H9 (cell line): ENCODE results near the gene LRP1B. TPM values are rescaled to one million over a fixed set of nuclear protein-coding genes. Genes with fewer than 3 reads are reported as not detected.

Experiments
- DNase-seq: peaks from one replicate; pipeline ENCODE4 v3.0.0-alpha.2; 2017
- H2AFZ ChIP-seq: one replicate; pipeline ENCODE4 v1.6.1; 2013; ENCODE audit warnings: mild to moderate bottlenecking, low read length, control low read depth, moderate library complexity
- H2AK5ac ChIP-seq: 2 replicates; pipeline ENCODE4 v1.6.1; 2013; ENCODE audit warnings: low read length, control low read depth, mixed read lengths; ENCODE audit not compliant: insufficient read length
- H2BK120ac ChIP-seq: one replicate; pipeline ENCODE4 v1.6.1; 2013; ENCODE audit warnings: low read depth, mild to moderate bottlenecking, low read length, control low read depth, inconsistent platforms; ENCODE audit not compliant: poor library complexity, severe bottlenecking
- H2BK12ac ChIP-seq: 2 replicates; pipeline ENCODE4 v1.6.1; 2013; ENCODE audit warnings: low read length, control low read depth, mixed read lengths, low read depth; ENCODE audit not compliant: insufficient read length
- H2BK15ac ChIP-seq: 2 replicates; pipeline ENCODE4 v1.6.1; 2013; ENCODE audit warnings: low read depth, low read length, control low read depth
- H2BK20ac ChIP-seq: one replicate; pipeline ENCODE4 v1.6.1; 2013; ENCODE audit warnings: low read depth, mild to moderate bottlenecking, low read length, control low read depth, inconsistent platforms; ENCODE audit not compliant: poor library complexity, severe bottlenecking
- H2BK5ac ChIP-seq: 2 replicates; pipeline ENCODE4 v1.6.1; 2013; ENCODE audit warnings: low read length, control low read depth, mixed read lengths; ENCODE audit not compliant: insufficient read length
- H3K14ac ChIP-seq: 2 replicates; pipeline ENCODE4 v1.6.1; 2013; ENCODE audit warnings: low read length, control low read depth; ENCODE audit not compliant: insufficient read depth
- H3K18ac ChIP-seq: 2 replicates; pipeline ENCODE4 v1.6.1; 2013; ENCODE audit warnings: low read depth, mild to moderate bottlenecking, mixed read lengths, low read length, control low read depth; ENCODE audit not compliant: insufficient read length
- H3K23ac ChIP-seq: 2 replicates; pipeline ENCODE4 v1.6.1; 2013; ENCODE audit warnings: low read length, control low read depth, mixed read lengths, low read depth; ENCODE audit not compliant: insufficient read length
- H3K23me2 ChIP-seq: 2 replicates; pipeline ENCODE4 v1.6.1; 2013; ENCODE audit warnings: low read depth, mild to moderate bottlenecking, mixed read lengths, low read length, control low read depth; ENCODE audit not compliant: insufficient read length, poor library complexity, severe bottlenecking
- H3K27ac ChIP-seq: 2 replicates; pipeline ENCODE4 v1.5.1; 2013; ENCODE audit warnings: low read length, control low read depth, mixed read lengths, low read depth; ENCODE audit not compliant: insufficient read length
- H3K27me3 ChIP-seq: 2 replicates; pipeline ENCODE4 v1.6.1; 2013; ENCODE audit warnings: low read length, control low read depth, inconsistent platforms; ENCODE audit not compliant: insufficient read depth
- H3K4ac ChIP-seq: 2 replicates; pipeline ENCODE4 v1.6.1; 2013; ENCODE audit warnings: low read depth, mild to moderate bottlenecking, control low read depth, inconsistent platforms, low read length, moderate library complexity
- H3K4me1 ChIP-seq: 2 replicates; pipeline ENCODE4 v1.6.1; 2013; ENCODE audit warnings: low read length, control low read depth, inconsistent platforms; ENCODE audit not compliant: insufficient read depth
- H3K4me2 ChIP-seq: 2 replicates; pipeline ENCODE4 v1.6.1; 2013; ENCODE audit warnings: low read length, control low read depth, mixed read lengths; ENCODE audit not compliant: insufficient read length, insufficient read depth
- H3K56ac ChIP-seq: 2 replicates; pipeline ENCODE4 v1.6.1; 2013; ENCODE audit warnings: low read depth, mild to moderate bottlenecking, mixed read lengths, low read length, control low read depth; ENCODE audit not compliant: insufficient read length
- H3K79me1 ChIP-seq: 2 replicates; pipeline ENCODE4 v1.6.1; 2013; ENCODE audit warnings: low read depth, mild to moderate bottlenecking, moderate library complexity, low read length, control low read depth, inconsistent platforms; ENCODE audit not compliant: insufficient read depth, poor library complexity, severe bottlenecking
- H3K79me2 ChIP-seq: 2 replicates; pipeline ENCODE4 v1.6.1; 2013; ENCODE audit warnings: low read length, control low read depth, inconsistent platforms; ENCODE audit not compliant: insufficient read depth
- H3K9ac ChIP-seq: 2 replicates; pipeline ENCODE4 v1.6.1; 2013; ENCODE audit warnings: low read length, control low read depth, mixed read lengths; ENCODE audit not compliant: insufficient read length; ENCODE audit errors: extremely low read depth
- H3K9me3 ChIP-seq: one replicate; pipeline ENCODE4 v1.6.1; 2013; ENCODE audit warnings: low read depth, low read length, inconsistent platforms; ENCODE audit not compliant: control insufficient read depth
- H3T11ph ChIP-seq: one replicate; pipeline ENCODE4 v1.6.1; 2013; ENCODE audit warnings: mild to moderate bottlenecking, low read length, control low read depth, inconsistent platforms
- H4K20me1 ChIP-seq: one replicate; pipeline ENCODE4 v1.6.1; 2013; ENCODE audit not compliant: control insufficient read depth, insufficient read length, insufficient read depth
- H4K5ac ChIP-seq: 2 replicates; pipeline ENCODE4 v1.6.1; 2013; ENCODE audit warnings: low read depth, mild to moderate bottlenecking, mixed read lengths, low read length, control low read depth; ENCODE audit not compliant: insufficient read length
- H4K8ac ChIP-seq: replicated peaks from 2 replicates; pipeline ENCODE4 v1.6.1; 2013; ENCODE audit warnings: low read length, control low read depth, mixed read lengths, low read depth; ENCODE audit not compliant: insufficient read length
- H4K91ac ChIP-seq: 2 replicates; pipeline ENCODE4 v1.6.1; 2013; ENCODE audit warnings: low read depth, mild to moderate bottlenecking, moderate library complexity, mixed read lengths, low read length, control low read depth; ENCODE audit not compliant: insufficient read length
- H3K27ac Mint-ChIP-seq, 3 experiments: 2 replicates in 2 of 3; 3 replicates in 1 of 3; pipeline ENCODE4 v1.8.0; 2020 to 2021; ENCODE audit warnings: mixed read lengths in 3 of 3, mild to moderate bottlenecking in 1 of 3, moderate library complexity in 1 of 3
- H3K27me3 Mint-ChIP-seq: 2 replicates; pipeline ENCODE4 v1.8.0; 2021; ENCODE audit warnings: low read depth, mild to moderate bottlenecking, moderate library complexity, mixed read lengths
- H3K36me3 Mint-ChIP-seq, 3 experiments: 2 replicates in 2 of 3; 3 replicates in 1 of 3; pipeline ENCODE4 v1.8.0; 2020 to 2021; ENCODE audit warnings: low read depth in 3 of 3, mixed read lengths in 3 of 3; ENCODE audit not compliant: insufficient read depth in 1 of 3
- H3K4me1 Mint-ChIP-seq, 2 experiments: 2 replicates each; pipeline ENCODE4 v1.8.0; 2020; ENCODE audit warnings: mixed read lengths in 2 of 2
- H3K4me3 Mint-ChIP-seq, 2 experiments: 2 replicates in 1 of 2; 3 replicates in 1 of 2; pipeline ENCODE4 v1.8.0; 2020 to 2021; ENCODE audit warnings: mild to moderate bottlenecking in 2 of 2, mixed read lengths in 2 of 2, moderate library complexity in 1 of 2
- H3K9me3 Mint-ChIP-seq, 2 experiments: 2 replicates in 1 of 2; 3 replicates in 1 of 2; pipeline ENCODE4 v1.8.0; 2020; ENCODE audit warnings: mild to moderate bottlenecking in 2 of 2, mixed read lengths in 2 of 2, moderate library complexity in 1 of 2
- WGBS: extraction: QIAGEN DNeasy Blood & Tissue Kit; methylation state at CpG from one replicate; pipeline ENCODE4 v1.1.7; 2013; ENCODE audit warnings: missing lambda C conversion rate, low lambda C conversion rate, mixed read lengths; ENCODE audit not compliant: insufficient read length; ENCODE audit errors: extremely low coverage; 5-methylcytosine and 5-hydroxymethylcytosine counted together
- total RNA-seq: library from RNA; stranded (reverse); gene quantifications from 2 replicates; pipeline ENCODE4 v1.2.1, GENCODE V29; 2021
- TF ChIP-seq, protein P1 (sequence below): fragments of 200-600 bp; sonication (generic); conservative IDR thresholded peaks from 3 replicates; pipeline ENCODE4 v1.8.0; 2021; ENCODE audit warnings: antibody characterized with exemption, mild to moderate bottlenecking

The LRP1B gene
- total RNA-seq, 1 experiment from 2014 or later = not detected

DNA sequence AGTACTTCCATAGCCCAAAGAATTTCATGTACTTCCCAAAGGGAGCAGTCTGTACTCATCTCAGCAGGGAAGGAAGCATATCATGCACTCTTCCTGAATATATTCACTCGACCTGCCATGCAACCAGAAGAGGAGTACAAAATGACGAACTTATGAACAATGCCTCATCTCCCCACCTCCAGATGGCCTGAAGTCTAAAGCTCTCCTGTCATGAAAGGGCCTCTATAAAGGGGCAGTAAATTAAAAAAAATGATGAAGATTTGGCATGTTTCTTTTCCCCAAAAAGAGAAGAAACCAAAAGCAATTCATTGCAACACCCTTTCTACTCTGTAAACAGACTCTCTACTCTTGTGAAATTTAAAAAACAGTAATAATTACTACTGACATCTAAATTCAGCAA, 1601.1 kb downstream of the LRP1B start:
- H3K27ac Mint-ChIP-seq = no peak overlapping the region
- no peaks in the 10 kb centered on the region for H3K36me3 Mint-ChIP-seq
- Histone ChIP-seq H2BK15ac (no peak overlapping the region), H2BK12ac (no peak overlapping the region), H4K5ac (no peak overlapping the region), H2BK5ac (no peak overlapping the region), H2BK120ac (no peak overlapping the region), H3K4me1 (no peaks in the 10 kb centered on the region), H3K56ac (no peak overlapping the region), H4K91ac (no peak overlapping the region), H3K4ac (no peak overlapping the region), H3K79me1 (no peaks in the 10 kb centered on the region), H3K23ac (no peak overlapping the region), H3K27ac (no peak overlapping the region), H3K14ac (no peak overlapping the region), H3K79me2 (no peaks in the 10 kb centered on the region; the same call in 1 of the 2 replicates), H3K23me2 (no peaks in the 10 kb centered on the region), H2AFZ (no peak overlapping the region), H4K20me1 (no peaks in the 10 kb centered on the region), H3K9me3 (no peaks in the 10 kb centered on the region), H2BK20ac (no peak overlapping the region), H3T11ph (no peak overlapping the region), H3K4me2 (no peak overlapping the region), H3K18ac (no peak overlapping the region), H4K8ac (no peak overlapping the region), H2AK5ac (no peak overlapping the region), H3K27me3 (no peaks in the 10 kb centered on the region), H3K9ac (no peak overlapping the region)
- DNase-seq = no peak
- no peaks in the 10 kb centered on the region for H3K4me1 Mint-ChIP-seq
- WGBS = no CpG with 5 or more reads among the region's 2 CpGs
- no peaks in the 10 kb centered on the region for H3K27me3 Mint-ChIP-seq
- TF ChIP-seq, protein P1, sequence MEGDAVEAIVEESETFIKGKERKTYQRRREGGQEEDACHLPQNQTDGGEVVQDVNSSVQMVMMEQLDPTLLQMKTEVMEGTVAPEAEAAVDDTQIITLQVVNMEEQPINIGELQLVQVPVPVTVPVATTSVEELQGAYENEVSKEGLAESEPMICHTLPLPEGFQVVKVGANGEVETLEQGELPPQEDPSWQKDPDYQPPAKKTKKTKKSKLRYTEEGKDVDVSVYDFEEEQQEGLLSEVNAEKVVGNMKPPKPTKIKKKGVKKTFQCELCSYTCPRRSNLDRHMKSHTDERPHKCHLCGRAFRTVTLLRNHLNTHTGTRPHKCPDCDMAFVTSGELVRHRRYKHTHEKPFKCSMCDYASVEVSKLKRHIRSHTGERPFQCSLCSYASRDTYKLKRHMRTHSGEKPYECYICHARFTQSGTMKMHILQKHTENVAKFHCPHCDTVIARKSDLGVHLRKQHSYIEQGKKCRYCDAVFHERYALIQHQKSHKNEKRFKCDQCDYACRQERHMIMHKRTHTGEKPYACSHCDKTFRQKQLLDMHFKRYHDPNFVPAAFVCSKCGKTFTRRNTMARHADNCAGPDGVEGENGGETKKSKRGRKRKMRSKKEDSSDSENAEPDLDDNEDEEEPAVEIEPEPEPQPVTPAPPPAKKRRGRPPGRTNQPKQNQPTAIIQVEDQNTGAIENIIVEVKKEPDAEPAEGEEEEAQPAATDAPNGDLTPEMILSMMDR = no peak
- no peak overlapping the region for H3K4me3 Mint-ChIP-seq
- no peaks in the 10 kb centered on the region for H3K9me3 Mint-ChIP-seq
